HCEC 1CT (cell line): ENCODE measurements around the gene EXOC3L2.
"Not testable (repeated sequence)": the region's sequence is repeated elsewhere in the genome, so short reads cannot be mapped to it uniquely, and the experiment has no call there.

Experiments used
- DNase-seq: peaks from one replicate; pipeline ENCODE4 v3.0.0-alpha.2; 2017

EXOC3L2 gene

DNA sequence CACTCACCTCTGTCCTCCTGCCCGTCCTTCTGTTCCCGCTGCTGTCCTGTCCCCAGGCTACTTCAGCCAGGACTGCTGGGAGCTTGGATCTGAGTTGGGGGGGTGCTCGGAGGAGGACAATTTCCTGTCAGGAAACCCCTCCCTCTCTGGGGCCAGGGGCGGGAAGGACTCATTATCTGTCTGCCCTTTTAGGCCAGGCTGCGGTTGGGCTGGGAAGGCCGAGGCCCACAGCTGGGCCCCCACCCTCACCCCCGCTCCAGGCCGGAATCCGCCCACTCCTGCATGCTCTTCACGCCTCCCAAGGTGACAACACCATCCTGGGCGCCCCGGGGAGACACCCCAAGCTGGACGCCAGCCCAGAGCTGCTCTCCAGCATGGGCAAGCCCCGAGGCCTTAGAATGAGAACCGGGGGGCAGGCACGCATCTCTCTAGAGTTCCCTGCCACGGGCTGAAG is at the start of gene EXOC3L2:
Gene EXOC3L2 (minus strand): TSS at position 74 of the 454 bp plus-strand sequence. CDS start 6,362 bp downstream, outside the sequence.
- DNase-seq, result no peak

DNA sequence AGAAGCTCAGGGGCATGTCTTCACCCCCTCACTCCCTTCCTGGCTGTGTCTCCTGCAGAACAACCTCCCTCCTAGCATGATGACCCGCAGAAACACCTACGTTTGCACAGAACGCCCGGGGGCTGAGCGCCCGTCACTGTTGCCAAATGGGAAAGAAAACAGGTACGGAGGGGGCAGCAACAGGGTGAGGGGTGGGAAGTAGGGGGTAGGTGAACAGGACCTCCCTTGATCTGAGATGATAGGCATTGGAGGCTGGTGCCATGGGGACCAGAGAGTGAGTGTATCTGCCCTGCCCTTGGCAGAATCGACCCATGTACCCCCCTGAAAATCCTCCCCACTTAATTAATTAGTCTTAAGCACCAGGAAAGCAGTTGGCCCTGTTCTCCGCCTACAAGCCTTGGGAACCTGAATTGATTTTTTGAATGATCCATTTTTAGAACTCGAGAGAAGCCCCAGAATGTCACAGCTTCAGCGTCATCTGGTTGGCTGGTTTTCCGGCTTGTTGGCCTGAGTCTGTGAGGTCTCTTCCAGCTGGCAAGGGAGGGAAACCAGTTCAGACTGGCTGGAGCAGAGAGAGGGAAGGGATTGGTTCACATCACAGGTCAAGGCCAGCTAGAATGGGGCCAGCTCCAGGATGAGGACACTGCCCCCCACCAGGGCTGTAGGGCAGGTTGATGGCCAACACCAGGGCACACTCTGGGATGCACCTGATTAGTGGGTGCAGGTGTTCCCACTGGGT is 49.3 kb upstream of the EXOC3L2 start:
- no peak for DNase-seq

DNA sequence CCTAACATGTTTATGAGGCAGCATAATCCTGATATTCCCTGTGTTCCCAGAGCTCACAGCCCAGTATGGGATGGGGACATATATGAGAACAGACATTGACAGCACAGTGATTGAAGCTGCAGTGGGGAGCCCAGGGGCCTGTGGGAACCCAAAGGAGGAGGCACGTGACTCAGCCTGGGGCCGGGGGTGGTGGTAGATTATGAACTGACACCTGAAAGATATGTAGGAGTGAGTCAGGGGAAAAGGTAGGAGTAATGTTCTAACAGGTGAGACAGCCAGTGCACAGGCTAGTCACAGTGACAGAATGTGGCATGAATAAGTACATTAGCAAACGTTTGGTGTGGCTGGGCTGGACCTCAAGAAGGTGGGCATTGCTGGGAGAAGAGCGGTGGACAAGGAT is 48.5 kb upstream of the EXOC3L2 start:
- no peak for DNase-seq

DNA sequence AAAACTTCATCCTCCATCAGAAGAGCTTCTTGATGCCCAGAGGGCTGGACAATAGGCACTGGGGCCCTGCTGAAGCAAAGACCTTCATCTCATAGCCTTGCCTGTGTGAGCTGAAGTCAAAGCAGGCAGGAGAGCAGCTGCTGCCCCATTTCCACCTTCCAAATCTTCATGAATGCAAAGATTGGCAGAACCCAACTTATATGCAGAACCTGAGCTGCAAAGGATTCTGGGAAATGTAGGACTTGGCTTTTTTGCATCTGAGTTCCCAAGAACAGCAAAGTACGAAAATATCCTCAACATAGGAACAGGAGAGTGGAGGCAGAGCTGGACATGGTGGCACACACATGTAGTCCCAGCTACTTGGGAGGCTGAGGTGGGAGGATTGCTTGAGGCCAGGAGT is 46.6 kb upstream of the EXOC3L2 start:
- no peak for DNase-seq

DNA sequence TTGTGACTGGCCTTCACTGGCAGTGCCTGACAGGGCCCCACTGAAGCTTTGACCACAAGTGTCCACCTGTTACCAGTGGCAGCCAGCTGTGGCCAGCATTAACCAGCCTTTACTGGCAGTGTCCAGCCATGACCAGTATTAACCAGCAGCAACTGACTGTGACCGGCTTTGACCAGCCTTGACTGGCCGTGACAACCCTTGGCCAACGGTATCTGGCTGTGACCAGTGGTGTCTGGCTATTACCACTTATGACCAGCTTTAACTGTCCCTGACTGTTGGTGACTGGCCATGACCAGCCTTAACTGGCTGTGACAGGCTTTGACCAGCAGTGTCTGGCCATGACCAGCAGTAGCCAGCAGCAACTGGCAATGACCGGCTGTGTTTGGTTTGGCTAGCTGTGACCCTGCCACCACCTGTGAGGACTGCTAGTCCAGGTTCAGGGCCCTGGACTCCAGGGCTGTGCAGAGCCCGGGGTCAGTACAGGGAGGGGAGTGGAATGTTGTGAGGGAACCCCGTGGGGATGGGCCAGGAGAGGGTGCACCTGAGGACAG is 45.2 kb upstream of the EXOC3L2 start:
- no peak for DNase-seq

DNA sequence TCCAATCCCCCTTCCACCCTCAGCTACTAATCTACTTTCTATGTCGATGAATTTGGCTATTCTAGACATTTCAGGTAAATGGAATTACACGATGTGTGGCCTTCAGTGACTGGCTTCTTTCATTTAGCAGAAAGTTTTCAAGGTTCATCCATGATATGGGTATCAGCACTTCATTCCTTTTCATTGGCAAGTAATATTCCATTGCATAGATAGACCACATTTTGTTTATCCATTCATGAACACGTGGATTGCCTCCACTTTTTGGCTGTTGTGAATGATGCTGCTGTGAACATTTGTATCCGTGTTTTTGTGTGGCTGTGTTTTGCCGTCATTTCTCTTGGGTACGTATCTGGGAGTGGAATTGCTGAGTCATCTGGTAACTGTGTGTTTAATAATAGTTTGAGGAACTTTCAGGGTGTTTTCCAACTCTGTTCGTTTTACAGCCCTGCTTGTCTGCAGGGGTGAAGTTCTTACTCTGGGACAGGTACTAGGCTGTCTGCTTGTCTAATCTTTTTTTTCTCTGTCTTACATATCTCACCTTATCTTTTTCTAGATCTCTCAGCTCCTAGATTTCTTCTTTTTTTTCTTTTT is 38.3 kb upstream of the EXOC3L2 start:
- DNase-seq, result no peak

DNA sequence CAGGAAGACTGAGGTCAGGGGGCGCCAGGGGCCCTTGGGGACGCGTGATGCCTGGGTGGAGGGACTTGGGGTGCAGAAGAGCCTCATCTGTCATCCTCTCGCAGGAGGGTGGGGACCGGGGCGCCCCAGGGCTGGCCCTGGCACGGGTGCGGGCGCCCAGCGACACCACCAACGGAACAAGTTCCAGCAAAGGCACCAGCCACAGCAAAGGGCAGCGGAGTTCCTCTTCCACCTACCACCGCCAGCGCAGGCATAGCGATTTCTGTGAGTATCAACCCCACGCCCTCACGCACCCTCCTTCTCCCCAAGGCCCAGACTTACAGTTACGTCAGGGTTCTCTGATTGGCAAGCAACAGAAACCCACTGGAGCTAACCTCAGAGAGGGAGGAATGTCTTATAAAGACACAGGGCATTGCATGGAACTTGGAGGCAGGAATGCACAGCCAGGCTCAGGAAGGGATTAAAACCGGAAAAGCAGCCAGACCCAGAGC is 35.3 kb upstream of the EXOC3L2 start:
- DNase-seq, result no peak

DNA sequence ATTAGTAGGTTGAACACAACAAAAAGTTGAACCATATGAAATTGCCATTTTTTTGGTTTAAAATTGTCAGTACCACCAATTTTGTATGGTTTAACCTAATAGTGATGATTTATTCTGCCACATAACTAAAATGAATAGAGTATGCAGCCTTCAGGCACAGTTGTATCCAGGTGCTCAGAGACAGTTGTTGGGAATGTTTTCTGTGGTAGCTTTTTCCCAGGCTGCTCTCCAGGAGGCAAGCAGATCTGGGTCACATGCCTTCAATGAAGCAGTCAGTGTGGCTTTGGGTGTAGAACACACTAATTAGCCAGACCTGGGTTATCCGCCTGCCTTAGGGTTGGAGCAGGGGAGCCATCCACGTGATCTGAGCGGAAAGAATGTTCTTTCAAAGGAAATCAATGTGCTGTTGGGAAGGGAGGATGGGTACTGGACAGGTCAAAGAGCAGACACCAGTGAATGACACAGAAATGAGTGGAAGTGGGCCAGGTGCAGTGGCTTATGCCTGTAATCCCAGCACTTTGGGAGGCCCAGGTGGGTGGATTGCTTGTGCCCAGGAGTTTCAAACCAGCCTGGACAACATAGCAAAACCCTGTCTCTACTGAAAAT is 34.5 kb upstream of the EXOC3L2 start:
- DNase-seq, result no peak

DNA sequence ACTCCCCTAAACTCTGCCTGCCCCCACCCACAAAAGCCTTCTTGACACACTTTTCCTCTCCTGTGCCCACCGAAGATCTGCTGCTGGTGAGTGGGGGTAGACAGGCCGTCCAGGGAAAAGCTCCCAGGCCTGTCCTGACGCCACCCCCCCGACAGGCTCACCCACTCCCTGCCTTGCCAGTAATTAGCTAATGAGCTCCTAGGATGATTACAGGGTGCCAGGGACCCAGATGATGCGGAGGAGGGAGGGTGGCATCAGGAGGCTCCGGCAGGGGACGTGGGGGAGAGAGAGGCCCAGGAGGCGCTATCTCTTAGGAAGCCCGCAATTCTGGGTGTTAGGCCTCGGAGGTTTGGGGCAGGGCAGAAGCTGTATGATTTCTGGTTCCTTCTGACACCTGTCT is 32.9 kb upstream of the EXOC3L2 start:
- no peak for DNase-seq

DNA sequence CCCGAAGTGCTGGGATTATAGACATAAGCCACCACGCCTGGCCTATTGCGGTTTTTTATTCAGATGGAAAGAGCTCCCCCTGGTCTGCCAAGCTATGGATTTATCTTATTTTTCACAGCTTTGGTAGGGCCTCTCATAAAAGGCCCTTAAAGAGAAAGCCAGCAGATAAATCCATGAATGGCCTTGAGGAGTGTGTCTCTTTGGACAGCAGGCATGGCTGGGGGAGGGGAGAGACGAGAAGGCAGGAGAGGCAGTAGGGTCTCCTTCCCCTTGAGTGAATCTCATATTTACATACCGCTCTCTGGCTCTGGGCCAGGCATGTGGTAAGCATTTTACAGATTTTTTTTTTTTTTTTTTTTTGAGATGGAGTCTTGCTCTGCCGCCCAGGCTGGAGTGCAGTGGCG is 31.1 kb upstream of the EXOC3L2 start:
- DNase-seq, result no peak

DNA sequence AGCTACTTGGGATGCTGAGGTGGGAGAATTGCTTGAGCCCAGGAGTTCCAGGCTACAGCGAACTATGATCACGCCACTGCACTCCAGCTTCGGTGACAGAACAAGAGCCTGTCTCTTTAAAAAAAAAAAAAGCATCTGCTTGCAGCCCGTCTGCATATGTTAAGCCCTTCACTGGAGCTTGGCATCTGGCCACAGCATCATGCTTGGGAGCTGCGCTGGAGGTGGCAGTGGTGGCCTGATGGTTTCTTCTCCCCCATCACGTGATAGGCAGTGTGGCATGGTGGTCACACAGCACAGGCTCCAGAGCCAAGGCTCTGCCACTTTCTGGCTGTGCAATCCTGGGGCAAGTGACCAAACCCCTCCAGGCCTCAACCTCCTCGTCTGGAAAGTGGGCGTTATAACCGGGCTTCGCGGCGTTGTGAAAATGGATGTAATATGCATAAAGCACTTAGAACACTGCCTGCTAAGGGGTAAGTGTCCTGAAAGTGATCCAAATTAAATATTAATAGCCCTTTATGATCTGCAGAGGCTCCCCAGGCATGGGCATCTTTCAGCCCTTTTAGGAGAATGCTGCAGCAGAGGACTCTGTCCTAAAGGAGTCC is 30.3 kb upstream of the EXOC3L2 start:
- DNase-seq, result no peak

DNA sequence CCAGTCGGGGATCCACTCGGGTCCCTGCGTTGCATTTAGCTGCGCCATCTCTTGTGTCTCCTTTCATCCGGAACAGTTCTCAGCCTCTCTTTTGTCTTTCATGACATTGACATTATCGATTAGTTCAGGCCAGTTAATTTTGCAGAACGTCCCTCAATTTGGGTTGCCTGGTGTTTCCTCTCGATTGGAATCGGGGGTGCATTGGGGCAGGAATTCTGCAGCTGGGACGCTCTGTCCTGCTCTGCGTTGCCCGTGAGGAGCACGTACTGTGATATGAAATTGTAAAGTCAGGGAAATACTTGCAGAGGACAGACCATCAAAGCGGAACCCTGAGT is 28.3 kb upstream of the EXOC3L2 start:
- no peak for DNase-seq

DNA sequence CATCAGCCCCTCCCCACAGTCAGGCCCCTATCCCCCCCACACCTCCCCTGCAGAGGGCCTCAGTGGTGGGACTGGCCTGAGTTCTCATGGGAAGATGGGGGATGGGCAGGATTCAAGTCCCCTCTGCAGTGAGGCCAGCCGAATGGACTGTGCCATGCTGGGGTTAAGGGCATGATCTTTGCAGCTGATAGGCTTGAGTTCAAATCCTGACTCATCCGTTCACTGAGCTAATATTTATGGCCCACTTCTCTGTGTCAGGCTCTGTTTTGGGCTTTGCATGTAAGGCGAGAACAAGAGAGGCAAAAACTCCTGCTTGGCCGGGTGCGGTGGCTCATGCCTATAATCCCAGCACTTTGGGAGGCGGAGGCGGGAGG is 26.5 kb upstream of the EXOC3L2 start:
- no peak for DNase-seq

DNA sequence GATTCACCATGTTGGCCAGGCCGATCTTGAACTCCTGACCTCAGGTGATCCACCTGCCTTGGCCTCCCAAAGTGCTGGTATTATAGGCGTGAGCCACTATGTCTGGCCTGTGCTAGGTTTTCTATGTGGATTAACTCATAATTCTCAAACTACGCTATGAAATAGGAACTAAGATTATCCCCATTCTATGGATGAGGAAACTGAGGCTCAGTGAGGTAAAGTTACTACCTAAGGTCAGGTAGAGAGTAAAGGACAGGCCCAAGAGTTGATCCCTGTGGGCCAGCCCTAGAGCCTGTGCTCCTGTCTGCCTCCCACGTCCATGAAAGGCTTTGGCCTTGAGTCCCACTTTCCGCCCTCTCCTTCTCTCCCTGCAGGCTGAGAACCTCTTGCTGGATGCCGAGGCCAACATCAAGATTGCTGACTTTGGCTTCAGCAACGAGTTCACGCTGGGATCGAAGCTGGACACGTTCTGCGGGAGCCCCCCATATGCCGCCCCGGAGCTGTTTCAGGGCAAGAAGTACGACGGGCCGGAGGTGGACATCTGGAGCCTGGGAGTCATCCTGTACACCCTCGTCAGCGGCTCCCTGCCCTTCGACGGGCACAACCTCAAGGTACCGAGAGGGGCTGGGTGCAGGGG is 26.0 kb upstream of the EXOC3L2 start:
- no peak for DNase-seq

DNA sequence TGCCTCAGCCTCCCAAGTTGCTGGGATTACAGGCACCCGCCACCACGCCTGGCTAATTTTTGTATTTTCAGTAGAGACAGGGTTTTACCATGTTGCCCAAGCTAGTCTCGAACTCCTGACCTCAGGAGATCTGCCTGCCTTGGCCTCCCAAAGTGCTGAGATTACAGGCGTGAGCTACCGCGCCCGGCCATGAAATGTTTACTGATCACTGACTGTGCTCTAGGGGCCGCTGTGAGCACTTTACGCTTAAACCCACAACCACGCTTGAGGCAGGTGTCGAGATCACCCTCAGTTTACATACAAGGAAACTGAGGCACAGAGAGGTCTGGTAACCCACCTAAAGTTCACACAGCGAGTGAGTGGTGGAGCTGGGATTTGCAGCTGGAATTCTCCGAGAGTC is 24.7 kb upstream of the EXOC3L2 start:
- not testable (repeated sequence) for DNase-seq

DNA sequence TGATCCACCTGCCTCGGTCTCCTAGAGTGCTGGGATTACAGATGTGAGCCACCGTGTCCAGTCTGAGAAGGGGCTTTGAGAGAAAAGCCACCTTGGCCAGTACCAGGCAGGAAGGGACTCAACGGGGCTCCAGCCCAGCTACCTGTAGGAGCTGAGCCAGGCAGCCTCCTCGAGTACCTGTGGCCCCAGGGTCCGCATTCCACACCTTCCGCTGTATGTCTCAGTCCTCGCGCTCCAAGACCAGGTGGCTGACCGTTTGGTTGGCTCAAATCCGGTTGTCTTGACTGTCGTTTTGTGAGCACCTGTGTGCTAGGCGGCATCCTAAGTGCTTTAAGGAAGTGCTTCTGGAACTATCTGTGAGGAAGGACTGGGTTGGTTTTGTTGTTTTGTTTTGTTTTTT is 22.1 kb upstream of the EXOC3L2 start:
- DNase-seq, result no peak

DNA sequence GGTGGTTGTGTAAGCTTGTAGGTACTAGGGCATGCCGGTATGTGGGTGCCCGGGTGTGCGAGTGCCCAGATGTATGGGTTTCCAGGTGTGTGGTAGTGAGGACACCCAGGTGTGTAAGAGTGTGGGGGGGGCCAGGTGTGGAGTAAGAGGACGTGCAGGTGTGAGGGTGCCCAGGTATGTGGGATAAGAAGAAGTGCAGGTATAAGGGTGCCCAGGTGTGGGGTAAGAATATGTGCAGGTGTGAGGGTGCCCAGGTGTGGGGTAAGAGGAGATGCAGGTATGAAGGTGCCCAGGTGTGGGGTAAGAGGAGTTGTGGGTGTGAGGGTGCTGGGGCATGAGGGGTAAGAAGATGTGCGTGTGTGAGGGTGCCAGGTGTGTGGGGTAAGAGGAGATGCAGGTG is 20.2 kb upstream of the EXOC3L2 start:
- no peak for DNase-seq

DNA sequence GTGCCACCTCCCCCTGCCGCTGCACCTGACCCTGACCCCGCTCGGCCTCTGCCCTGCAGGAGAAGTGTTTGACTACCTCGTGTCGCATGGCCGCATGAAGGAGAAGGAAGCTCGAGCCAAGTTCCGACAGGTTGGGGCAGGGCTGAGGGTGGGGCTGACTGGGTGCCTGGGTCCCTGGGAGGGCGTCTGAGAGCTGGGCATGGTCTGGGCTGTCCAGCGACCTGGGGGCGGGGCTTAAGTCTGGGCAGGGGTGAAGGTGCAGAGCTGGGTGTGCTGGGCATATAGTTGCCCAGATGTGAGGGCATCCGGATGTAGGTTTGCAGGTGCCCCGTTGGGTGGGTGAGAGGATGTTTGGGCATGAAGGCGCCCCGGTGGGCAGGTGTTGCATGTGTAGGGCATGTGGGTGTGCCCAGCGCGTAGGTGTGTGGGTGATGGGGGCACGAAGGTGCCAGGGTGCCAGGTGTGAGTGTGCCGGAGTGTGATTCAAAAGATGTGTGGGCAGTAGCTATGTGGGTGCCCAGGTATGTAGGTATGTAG is 19.6 kb upstream of the EXOC3L2 start:
- DNase-seq, result no peak

DNA sequence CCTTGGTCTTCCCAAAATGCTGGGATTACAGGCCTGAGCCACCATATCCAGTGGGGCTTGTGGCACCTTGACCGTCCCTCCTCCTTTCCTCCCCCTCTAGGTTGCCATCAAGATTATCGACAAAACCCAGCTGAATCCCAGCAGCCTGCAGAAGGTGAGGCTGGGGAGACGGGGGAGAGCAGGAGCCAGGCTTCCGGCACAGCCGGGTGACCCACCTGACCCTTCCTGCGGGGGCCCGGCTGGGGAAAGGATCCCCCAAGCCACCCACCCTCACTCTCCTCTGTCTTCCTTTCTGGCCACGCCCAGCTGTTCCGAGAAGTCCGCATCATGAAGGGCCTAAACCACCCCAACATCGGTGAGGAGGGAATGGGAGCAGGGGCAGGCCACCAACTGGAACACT is 17.8 kb upstream of the EXOC3L2 start:
- no peak for DNase-seq

DNA sequence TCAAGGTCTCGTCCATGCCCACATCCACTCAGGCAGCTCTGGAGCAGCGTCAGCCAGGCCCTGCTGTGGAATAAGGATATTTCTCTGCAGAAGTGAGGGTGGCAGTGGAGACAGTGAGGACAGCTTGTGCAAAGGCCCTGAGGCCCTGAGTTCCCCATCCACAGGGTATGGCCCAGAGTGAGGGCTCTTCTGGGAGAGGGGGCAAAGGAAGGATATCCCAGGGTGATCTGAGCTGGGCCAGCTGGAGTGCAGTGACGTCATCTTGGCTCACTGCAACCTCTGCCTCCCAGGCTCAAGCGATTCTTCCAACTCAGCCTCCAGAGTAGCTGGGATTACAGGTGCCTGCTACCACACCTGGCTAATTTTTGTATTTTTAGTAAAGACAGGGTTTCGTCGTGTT is 17.4 kb upstream of the EXOC3L2 start:
- no peak for DNase-seq

DNA sequence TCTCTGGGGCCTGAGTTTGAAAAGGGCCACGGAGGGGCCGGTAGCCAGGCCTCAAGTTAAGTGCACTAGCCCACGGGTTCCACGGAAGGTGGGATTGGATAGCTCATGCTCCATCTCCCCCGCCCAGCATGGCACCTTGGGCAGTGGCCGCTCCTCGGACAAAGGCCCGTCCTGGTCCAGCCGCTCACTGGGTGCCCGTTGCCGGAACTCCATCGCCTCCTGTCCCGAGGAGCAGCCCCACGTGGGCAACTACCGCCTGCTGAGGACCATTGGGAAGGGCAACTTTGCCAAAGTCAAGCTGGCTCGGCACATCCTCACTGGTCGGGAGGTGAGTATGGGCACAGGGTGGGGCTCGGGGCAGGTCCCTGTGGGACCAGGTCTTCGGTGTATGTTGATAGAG is 13.7 kb upstream of the EXOC3L2 start:
- no peak for DNase-seq

DNA sequence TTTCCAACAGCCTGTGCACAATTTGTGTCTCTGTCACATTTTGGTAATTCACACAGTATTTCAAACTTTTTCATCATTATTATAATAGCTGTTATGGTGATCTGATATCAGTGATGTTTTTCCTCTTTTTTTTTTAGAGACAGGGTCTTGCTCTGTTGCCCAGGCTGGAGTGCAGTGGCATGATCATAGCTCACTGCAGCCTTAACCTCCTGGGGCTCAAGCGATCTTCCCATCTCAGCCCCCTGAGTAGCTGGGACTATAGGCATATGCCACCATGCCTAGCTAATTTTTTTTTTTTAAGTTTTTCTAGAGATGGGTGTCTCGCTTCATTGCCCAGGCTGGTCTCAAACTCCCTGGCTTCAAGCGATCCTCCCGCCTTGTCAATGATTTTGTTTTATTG is 11.6 kb upstream of the EXOC3L2 start:
- no peak for DNase-seq

DNA sequence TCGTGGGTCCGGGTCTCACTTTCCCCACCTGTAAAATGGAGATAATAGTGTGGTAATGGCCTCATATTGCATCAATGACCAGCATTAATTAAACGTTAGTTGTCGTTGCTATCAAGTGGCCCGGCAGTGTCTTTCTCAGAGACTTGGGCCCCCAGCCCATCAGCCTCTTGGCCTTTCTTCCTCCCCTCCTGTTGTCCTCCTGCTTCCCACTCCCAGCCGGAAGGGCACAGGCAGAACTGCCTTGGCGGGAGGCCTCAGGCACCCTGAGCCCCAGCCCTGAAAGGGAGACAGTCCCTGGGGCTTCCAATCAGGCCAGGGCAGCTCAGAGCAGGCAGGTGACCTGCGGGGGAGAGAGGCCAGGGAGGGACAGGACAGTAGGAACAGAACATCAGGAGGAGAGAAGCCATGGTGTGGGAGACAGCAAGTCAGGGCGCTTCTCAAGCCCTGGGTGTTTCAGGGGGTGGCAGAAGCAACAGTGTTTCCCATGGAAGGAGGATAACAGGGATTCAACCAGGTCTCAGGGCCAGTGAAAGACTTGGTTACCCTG is 10.5 kb upstream of the EXOC3L2 start:
- DNase-seq, result no peak
